Neural cell (in vitro differentiated cells): ENCODE measurements around the gene GNG13. TPM values are rescaled to one million over a fixed set of nuclear protein-coding genes. Genes with fewer than 3 reads are reported as not detected.
"Not testable (repeated sequence)": the region's sequence is repeated elsewhere in the genome, so short reads cannot be mapped to it uniquely, and the experiment has no call there.

Source experiments
- H2AFZ ChIP-seq: fragments of 200-600, 300-800 bp; sonication (generic), shearing (Covaris generic); 2 replicates; pipeline ENCODE4 v1.6.0; 2014; ENCODE audit warnings: low read depth, mild to moderate bottlenecking, antibody characterized with exemption, low read length, moderate library complexity
- H3F3A ChIP-seq: fragments of 200-600 bp; shearing (Covaris generic); 2 replicates; pipeline ENCODE4 v1.6.1; 2016; ENCODE audit warnings: mild to moderate bottlenecking, moderate library complexity, mixed read lengths, antibody characterized with exemption, low read length; ENCODE audit not compliant: insufficient read depth, poor library complexity, severe bottlenecking
- H3K27ac ChIP-seq: fragments of 200-600, 300-800 bp; sonication (generic), shearing (Covaris generic); 2 replicates; pipeline ENCODE4 v1.5.1; 2014; ENCODE audit warnings: mild to moderate bottlenecking, low read length, moderate library complexity
- H3K27me3 ChIP-seq: fragments of 300-800, 200-600 bp; sonication (generic), shearing (Covaris generic); 2 replicates; pipeline ENCODE4 v1.6.0; 2014; ENCODE audit warnings: mild to moderate bottlenecking, low read depth, low read length, moderate library complexity; ENCODE audit not compliant: insufficient read depth
- H3K36me3 ChIP-seq: fragments of 300-800, 200-600 bp; sonication (generic), shearing (Covaris generic); 2 replicates; pipeline ENCODE4 v1.5.1; 2014; ENCODE audit warnings: mild to moderate bottlenecking, antibody characterized with exemption, low read length, moderate library complexity; ENCODE audit not compliant: insufficient read depth
- H3K4me2 ChIP-seq: fragments of 300-800, 200-600 bp; sonication (generic), shearing (Covaris generic); 2 replicates; pipeline ENCODE4 v1.6.0; 2014; ENCODE audit warnings: mild to moderate bottlenecking, low read length
- H3K4me3 ChIP-seq: fragments of 300-800, 200-600 bp; sonication (generic), shearing (Covaris generic); 2 replicates; pipeline ENCODE4 v1.5.1; 2014; ENCODE audit warnings: mild to moderate bottlenecking, low read length, moderate library complexity
- H3K79me2 ChIP-seq: fragments of 200-600 bp; shearing (Covaris generic); replicated peaks from 2 replicates; pipeline ENCODE4 v1.6.0; 2014; ENCODE audit warnings: mild to moderate bottlenecking, low read length, moderate library complexity; ENCODE audit not compliant: insufficient read depth
- H3K9ac ChIP-seq: fragments of 300-800, 200-600 bp; sonication (generic), shearing (Covaris generic); 2 replicates; pipeline ENCODE4 v1.6.1; 2016; ENCODE audit warnings: mild to moderate bottlenecking, low read length, mixed read lengths
- H3K9me2 ChIP-seq: fragments of 200-600 bp; shearing (Covaris generic); 2 replicates; pipeline ENCODE4 v1.6.1; 2016; ENCODE audit warnings: mild to moderate bottlenecking, low read length, mixed read lengths; ENCODE audit not compliant: insufficient read depth
- H3K9me3 ChIP-seq: fragments of 200-600, 300-800 bp; sonication (generic), shearing (Covaris generic); 2 replicates; pipeline ENCODE4 v1.6.1; 2016; ENCODE audit warnings: mild to moderate bottlenecking, mixed run types, low read length, moderate library complexity, mixed read lengths
- H4K20me1 ChIP-seq: fragments of 200-600 bp; shearing (Covaris generic); 2 replicates; pipeline ENCODE4 v1.6.1; 2016; ENCODE audit warnings: mild to moderate bottlenecking, mixed run types; ENCODE audit not compliant: insufficient read depth
- CTCF ChIP-seq: fragments of 450-650 bp; IDR thresholded peaks from 2 replicates; pipeline ENCODE4 v1.5.1; 2014; ENCODE audit warnings: antibody characterized with exemption, mild to moderate bottlenecking, moderate library complexity; ENCODE audit not compliant: poor library complexity, severe bottlenecking
- EP300 ChIP-seq: fragments of 450-650 bp; conservative IDR thresholded peaks from 2 replicates; pipeline ENCODE4 v1.6.1; 2014; ENCODE audit warnings: antibody characterized with exemption, mild to moderate bottlenecking, moderate library complexity; ENCODE audit not compliant: poor library complexity, severe bottlenecking
- EZH2 ChIP-seq: fragments of 200-600, 300-800 bp; shearing (Covaris generic), sonication (generic); IDR thresholded peaks from 2 replicates; pipeline ENCODE4 v1.6.1; 2014; ENCODE audit warnings: antibody characterized with exemption, low read length, borderline replicate concordance, mild to moderate bottlenecking; ENCODE audit not compliant: insufficient read depth, poor library complexity, severe bottlenecking
- MXI1 ChIP-seq: fragments of 450-650 bp; conservative IDR thresholded peaks from 2 replicates; pipeline ENCODE4 v1.6.1; 2014; ENCODE audit warnings: antibody characterized with exemption, mild to moderate bottlenecking; ENCODE audit not compliant: poor library complexity, severe bottlenecking
- POLR2AphosphoS5 ChIP-seq: IDR thresholded peaks from 2 replicates; pipeline ENCODE4 v1.6.1; 2012
- RAD21 ChIP-seq: fragments of 450-650 bp; conservative IDR thresholded peaks from 2 replicates; pipeline ENCODE4 v1.6.1; 2014; ENCODE audit warnings: antibody characterized with exemption, mild to moderate bottlenecking, moderate library complexity
- SMC3 ChIP-seq: fragments of 450-650 bp; conservative IDR thresholded peaks from 2 replicates; pipeline ENCODE4 v1.6.1; 2014; ENCODE audit warnings: antibody characterized with exemption, mild to moderate bottlenecking, moderate library complexity; ENCODE audit not compliant: poor library complexity
- TAF1 ChIP-seq: IDR thresholded peaks from 2 replicates; pipeline ENCODE4 v1.6.1; 2012; ENCODE audit warnings: low read depth
- polyA plus RNA-seq: library from polyadenylated mRNA; depleted of rRNA; stranded (reverse); fragments of >200 nt; gene quantifications from 2 replicates; pipeline ENCODE4 v1.2.3, GENCODE V29; 2014
- TF ChIP-seq, protein P1 (sequence below): IDR thresholded peaks from 2 replicates; pipeline ENCODE4 v1.6.1; 2012; ENCODE audit warnings: borderline replicate concordance

Gene GNG13
- polyA plus RNA-seq, 1 donor from 2014 or later = not detected

- no peaks in the 10 kb centered on the region for H4K20me1 ChIP-seq
- H3F3A ChIP-seq = no peaks in the 10 kb centered on the region
- no peaks in the 10 kb centered on the region for H3K36me3 ChIP-seq
- TF ChIP-seq, protein P1, sequence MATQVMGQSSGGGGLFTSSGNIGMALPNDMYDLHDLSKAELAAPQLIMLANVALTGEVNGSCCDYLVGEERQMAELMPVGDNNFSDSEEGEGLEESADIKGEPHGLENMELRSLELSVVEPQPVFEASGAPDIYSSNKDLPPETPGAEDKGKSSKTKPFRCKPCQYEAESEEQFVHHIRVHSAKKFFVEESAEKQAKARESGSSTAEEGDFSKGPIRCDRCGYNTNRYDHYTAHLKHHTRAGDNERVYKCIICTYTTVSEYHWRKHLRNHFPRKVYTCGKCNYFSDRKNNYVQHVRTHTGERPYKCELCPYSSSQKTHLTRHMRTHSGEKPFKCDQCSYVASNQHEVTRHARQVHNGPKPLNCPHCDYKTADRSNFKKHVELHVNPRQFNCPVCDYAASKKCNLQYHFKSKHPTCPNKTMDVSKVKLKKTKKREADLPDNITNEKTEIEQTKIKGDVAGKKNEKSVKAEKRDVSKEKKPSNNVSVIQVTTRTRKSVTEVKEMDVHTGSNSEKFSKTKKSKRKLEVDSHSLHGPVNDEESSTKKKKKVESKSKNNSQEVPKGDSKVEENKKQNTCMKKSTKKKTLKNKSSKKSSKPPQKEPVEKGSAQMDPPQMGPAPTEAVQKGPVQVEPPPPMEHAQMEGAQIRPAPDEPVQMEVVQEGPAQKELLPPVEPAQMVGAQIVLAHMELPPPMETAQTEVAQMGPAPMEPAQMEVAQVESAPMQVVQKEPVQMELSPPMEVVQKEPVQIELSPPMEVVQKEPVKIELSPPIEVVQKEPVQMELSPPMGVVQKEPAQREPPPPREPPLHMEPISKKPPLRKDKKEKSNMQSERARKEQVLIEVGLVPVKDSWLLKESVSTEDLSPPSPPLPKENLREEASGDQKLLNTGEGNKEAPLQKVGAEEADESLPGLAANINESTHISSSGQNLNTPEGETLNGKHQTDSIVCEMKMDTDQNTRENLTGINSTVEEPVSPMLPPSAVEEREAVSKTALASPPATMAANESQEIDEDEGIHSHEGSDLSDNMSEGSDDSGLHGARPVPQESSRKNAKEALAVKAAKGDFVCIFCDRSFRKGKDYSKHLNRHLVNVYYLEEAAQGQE = no peak
- TF ChIP-seq SMC3 = no peak
- H3K4me3 ChIP-seq = no peak overlapping the region
- no peak overlapping the region for H3K9ac ChIP-seq
- H3K9me2 ChIP-seq = no peaks in the 10 kb centered on the region
- H3K27me3 ChIP-seq = no peaks in the 10 kb centered on the region
- no peaks in the 10 kb centered on the region for H3K9me3 ChIP-seq
- no peaks in the 10 kb centered on the region for H3K79me2 ChIP-seq
- H3K27ac ChIP-seq = no peak overlapping the region
- no peak overlapping the region for H2AFZ ChIP-seq
- H3K4me2 ChIP-seq = no peak overlapping the region
Observed at GRCh38 chr16:820748-821147, 20.2 kb upstream of the GNG13 start.

- H3K9me2 ChIP-seq, H3F3A ChIP-seq, H3K79me2 ChIP-seq, H3K27me3 ChIP-seq, H3K36me3 ChIP-seq, H2AFZ ChIP-seq, H3K9ac ChIP-seq, H3K9me3 ChIP-seq, H3K4me2 ChIP-seq, H3K4me3 ChIP-seq, H3K27ac ChIP-seq, H4K20me1 ChIP-seq: not testable (repeated sequence)
Observed at GRCh38 chr16:820044-820408, 19.5 kb upstream of the GNG13 start.

GRCh38 chr16:819336-820043 is 19.0 kb upstream of the GNG13 start:
- H3K27ac ChIP-seq = no peak overlapping the region
- H2AFZ ChIP-seq = no peak overlapping the region
- H3K4me2 ChIP-seq = no peak overlapping the region
- H3K9ac ChIP-seq = no peak overlapping the region
- no peaks in the 10 kb centered on the region for H3K79me2 ChIP-seq
- H3K36me3 ChIP-seq = no peaks in the 10 kb centered on the region
- H4K20me1 ChIP-seq = no peaks in the 10 kb centered on the region
- no peaks in the 10 kb centered on the region for H3K9me2 ChIP-seq
- H3K27me3 ChIP-seq = no peaks in the 10 kb centered on the region
- TF ChIP-seq, protein P1 = no peak
- no peak for TF ChIP-seq RAD21
- TF ChIP-seq TAF1 = no peak
- no peak for TF ChIP-seq EZH2
- no peak for TF ChIP-seq POLR2AphosphoS5
- no peak for TF ChIP-seq MXI1
- no peak for TF ChIP-seq EP300
- TF ChIP-seq SMC3 = no peak
- no peak for TF ChIP-seq CTCF
- H3F3A ChIP-seq = no peaks in the 10 kb centered on the region
- H3K4me3 ChIP-seq = no peak overlapping the region
- no peaks in the 10 kb centered on the region for H3K9me3 ChIP-seq
